GM19438 (cell line): Measurements from ENCODE around the gene MGAT4A.
A peak's percentile ranks its signal among the peaks of the same experiment; 100 is the strongest.
"Not testable (repeated sequence)": the region's sequence is repeated elsewhere in the genome, so short reads cannot be mapped to it uniquely, and the experiment has no call there.

Experiments
- ATAC-seq: cut with Tn5 transposase; IDR thresholded peaks from one replicate; pipeline ENCODE4 v1.9.1; 2021; ENCODE audit warnings: low read depth; ENCODE audit not compliant: unreplicated experiment

MGAT4A gene

GRCh38 chr2:98664323-98664722, 66.6 kb downstream of the MGAT4A start:
- ATAC-seq: no peak

GRCh38 chr2:98663511-98664090, 67.3 kb downstream of the MGAT4A start:
- no peak for ATAC-seq

DNA sequence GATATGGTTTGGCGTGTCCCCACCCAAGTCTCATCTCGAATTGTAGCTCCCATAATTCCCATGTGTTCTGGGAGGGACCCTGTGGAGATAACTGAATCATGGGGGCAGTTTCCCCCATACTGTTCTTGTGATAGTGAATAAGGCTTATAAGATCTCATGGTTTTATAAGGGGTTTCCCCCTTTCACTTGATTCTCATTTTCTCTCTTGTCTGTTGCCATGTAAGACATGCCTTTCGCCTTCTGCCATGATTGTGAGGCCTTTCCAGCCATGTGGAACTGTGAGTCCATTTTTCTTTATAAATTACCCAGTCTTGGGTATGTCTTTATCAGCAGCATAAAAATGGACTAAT, 71.5 kb downstream of the MGAT4A start:
- ATAC-seq: not testable (repeated sequence)

GRCh38 chr2:98658816-98659490, 72.0 kb downstream of the MGAT4A start:
- ATAC-seq: no peak

GRCh38 chr2:98656800-98657199, 74.1 kb downstream of the MGAT4A start:
- ATAC-seq: no peak

DNA sequence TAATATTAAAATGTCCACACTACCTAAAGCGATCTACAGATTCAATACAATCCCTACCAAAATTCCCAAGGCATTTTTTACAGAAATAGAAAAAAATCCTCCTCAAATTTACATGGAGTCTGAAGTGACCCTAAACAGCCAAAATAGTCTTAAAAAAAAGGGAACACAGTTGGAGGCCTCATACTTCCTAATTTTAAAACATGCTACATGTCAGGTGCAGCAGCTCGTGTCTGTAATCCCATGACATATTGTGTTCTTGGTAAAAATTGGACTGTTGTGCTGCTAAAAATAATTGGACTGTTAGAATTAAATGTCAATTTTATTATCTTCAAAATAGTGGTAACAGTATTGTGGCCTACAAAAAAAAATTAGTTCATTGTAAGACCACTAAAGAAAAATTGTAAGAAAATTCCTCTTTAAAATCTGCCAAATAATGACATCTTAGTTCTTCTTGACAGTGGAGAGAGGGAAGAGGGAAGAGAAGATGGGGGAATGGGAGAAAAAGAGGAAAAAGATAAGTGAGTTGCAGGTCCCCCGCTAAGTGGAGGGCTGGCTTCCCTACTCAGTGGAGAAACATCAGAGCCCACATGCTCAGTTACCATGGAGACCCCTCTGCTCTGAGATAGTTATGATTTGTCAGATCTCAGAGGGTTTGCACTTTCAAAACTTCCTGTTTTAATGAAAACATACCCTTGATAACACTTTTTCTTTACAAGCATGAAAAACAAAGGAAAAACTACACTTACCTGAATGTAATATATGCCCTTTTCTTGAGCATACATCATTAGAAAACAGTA, 76.0 kb downstream of the MGAT4A start:
- no peak for ATAC-seq

DNA sequence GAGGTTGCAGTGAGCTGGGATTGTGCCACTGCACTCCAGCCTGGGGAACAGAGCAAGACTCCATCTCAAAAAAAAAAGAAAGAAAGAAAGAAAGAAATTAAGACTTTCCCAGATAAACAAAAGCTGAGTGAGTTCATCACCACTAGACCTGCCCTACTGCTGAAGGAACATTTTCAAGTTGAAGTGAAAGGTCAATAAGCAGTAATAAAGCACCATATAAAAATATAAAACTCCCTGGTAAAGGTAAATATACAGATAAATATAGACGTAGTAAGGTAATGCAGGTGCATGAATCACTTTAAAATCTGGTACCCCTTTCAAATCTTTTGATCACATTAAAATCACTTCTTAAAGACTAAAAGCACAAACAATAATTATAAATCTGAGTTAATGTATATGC, 79.9 kb downstream of the MGAT4A start:
- ATAC-seq: no peak

DNA sequence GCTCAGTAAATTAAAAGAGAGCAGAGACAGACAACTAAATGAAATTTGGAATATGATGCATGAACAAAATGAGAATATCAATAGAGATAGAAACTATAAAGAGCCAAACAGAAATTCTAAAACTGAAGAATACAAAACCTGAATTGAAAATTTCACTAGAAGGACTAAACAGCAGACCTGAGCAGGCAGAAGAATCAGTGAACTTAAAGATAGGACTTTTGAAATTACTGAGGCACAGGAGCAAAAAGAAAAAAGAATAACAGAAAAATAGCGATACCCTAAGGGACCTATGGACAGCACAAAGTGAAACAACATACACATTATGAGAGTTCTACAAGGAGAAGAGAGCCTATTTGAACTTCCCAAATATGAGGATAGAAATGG, 80.9 kb downstream of the MGAT4A start:
- no peak for ATAC-seq

- ATAC-seq: no peak
These were observed 81.6 kb downstream of the MGAT4A start for GRCh38 chr2:98649135-98649991.

- no peak for ATAC-seq
These were observed 82.5 kb downstream of the MGAT4A start for GRCh38 chr2:98648451-98648850.

GRCh38 chr2:98647636-98648035, 83.3 kb downstream of the MGAT4A start:
- no peak for ATAC-seq

- no peak for ATAC-seq
These were observed 87.3 kb downstream of the MGAT4A start for GRCh38 chr2:98643496-98644100.

DNA sequence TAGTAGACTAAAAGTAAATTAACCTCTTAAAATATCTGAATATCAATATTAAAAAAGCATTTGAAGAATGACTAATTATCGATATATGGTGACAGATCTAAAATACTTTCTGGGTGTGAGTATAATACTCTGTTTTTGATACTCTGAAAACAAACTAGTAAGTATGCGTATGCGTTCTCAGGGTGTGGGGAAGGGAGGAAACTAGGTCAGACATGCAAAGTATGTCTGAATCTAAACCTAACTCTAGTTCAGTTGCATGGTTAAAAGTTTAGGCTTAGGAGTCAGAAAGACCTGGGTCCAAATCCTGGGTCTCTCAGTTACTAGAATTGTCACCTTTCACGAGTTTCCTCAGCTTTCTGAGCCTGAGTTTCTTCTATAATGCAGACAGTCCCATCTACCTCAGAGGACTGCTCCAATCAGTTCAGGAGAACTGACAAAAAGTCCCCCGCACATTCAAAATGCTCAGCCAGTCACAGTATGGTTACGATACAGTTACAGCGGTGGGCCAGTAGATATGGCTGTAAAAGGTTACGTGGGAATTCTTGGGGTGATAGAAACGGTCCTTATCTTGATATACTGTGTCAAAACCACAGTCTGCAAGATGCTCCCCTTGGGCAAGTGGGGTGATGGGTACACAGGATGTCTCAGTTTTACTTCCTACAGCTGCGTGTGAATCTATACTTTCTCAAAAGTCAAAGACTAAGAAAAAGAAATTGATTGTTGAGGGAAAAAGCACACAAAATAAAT, 93.4 kb downstream of the MGAT4A start:
- peak; percentile 91 for ATAC-seq

DNA sequence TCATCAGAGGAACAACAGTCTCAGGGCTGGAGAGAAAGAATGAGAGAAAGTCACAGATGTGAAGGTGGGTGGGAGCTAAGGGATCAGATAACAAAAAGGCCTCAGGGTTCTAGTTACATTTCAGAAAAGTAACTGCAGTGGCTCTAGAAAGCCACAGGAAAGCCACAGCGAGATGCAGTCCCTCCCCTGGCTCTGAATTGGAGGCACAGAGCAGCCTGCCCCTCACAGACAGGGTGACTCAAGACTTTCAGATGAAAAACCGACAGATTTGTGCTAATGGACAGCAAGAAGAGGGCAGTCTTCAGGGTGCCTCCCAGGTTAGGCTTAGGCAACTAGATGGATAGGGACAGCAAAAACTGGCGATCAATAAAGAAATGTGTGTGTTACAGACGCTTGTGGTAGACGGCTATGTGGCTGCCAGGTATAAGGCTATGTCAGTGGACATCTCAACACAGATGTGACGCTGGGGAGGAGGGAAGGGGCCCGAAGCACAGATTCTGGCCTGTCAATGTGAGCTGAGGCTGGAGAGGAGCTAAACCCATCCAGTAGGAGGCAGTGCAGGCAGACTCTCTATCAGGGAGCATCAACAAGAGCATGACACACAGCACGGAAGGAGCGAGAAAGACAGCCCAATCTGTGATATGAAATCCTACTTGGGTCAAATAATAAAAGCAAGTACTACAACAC, 96.4 kb downstream of the MGAT4A start:
- no peak for ATAC-seq

- no peak for ATAC-seq
These were observed 98.6 kb downstream of the MGAT4A start for GRCh38 chr2:98632351-98632750.

GRCh38 chr2:98623657-98624056, 107.3 kb downstream of the MGAT4A start:
- ATAC-seq: no peak

DNA sequence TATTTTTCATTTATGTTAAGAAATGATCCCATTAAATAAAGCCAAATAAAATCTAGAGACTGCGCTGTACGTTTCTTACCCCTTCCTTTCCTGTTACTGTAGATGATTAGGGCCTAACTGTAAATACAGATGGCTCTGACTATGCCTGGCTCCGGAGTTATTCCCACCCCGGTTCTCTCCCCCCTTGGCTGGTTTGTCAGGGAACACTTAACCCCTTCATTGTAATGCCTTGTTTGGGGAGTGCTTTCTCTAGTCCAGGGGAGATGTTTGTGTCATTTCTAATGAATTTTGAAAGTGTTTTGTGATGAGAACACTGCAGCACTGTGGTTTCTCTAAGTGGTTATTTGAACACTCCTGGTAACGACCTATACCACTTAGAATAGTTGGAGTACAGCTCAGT, 113.8 kb downstream of the MGAT4A start:
- no peak for ATAC-seq

DNA sequence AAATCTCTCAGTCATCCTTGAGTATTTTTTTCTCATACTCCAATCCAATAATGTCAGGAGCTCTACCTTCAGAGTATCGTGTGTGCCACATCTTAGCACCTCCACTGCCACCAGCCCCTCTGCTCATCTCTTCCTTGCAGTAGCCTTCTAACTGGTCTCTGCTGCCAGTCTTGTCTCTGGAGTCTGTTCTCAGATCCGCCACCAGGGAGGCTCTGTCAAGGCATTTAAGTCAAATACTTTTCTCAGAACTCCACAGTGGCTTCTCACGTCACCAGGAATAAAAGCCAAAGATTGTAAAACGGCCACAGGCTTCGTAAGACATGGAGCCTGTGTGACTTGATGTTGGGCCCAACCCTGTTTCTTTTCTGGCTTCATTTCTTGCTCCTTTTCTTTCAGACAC, 115.5 kb downstream of the MGAT4A start:
- no peak for ATAC-seq

- no peak for ATAC-seq
These were observed 116.8 kb downstream of the MGAT4A start for GRCh38 chr2:98614024-98614739.
